Activated naive CD8-positive, alpha-beta T cell treated with anti-CD3 and anti-CD28 coated beads, Interleukin-2, amount 50 U/mL, for 24 hours (primary cell): ENCODE data around the gene DHRS12.
A peak's percentile ranks its signal among the peaks of the same experiment; 100 is the strongest.

ENCODE experiments used
- ATAC-seq: fragments of 150-1000 bp; cut with Tn5 transposase; one replicate; pipeline ENCODE4 v1.10.0; 2021
- DNase-seq: peaks from one replicate; pipeline ENCODE4 v3.0.0; 2021
- H3K27ac Mint-ChIP-seq: one replicate; pipeline ENCODE4 v1.8.0; 2021; ENCODE audit warnings: mild to moderate bottlenecking, mixed read lengths
- H3K27me3 Mint-ChIP-seq: one replicate; pipeline ENCODE4 v1.8.0; 2021; ENCODE audit warnings: mixed read lengths
- H3K36me3 Mint-ChIP-seq: one replicate; pipeline ENCODE4 v1.8.0; 2021; ENCODE audit warnings: low read depth, mixed read lengths
- H3K4me1 Mint-ChIP-seq: one replicate; pipeline ENCODE4 v1.8.0; 2021; ENCODE audit warnings: mixed read lengths
- H3K4me3 Mint-ChIP-seq: one replicate; pipeline ENCODE4 v1.8.0; 2021; ENCODE audit warnings: mild to moderate bottlenecking, moderate library complexity, mixed read lengths
- H3K9me3 Mint-ChIP-seq: one replicate; pipeline ENCODE4 v1.8.0; 2021; ENCODE audit warnings: mixed read lengths

The DHRS12 gene

GRCh38 chr13:51803422-51804294 lies at the start of gene DHRS12:
Gene DHRS12, minus strand, starts transcription at chr13:51804163. Its CDS starts 4,504 bp downstream, at chr13:51799659.
- Mint-ChIP-seq H3K27ac (peak within 1 kb of the TSS; percentile 99), H3K27me3 (no peaks in the 10 kb centered on the region), H3K36me3 (peaks cover 1% of the 10 kb centered on the region), H3K4me3 (peak within 1 kb of the TSS; percentile 91), H3K9me3 (no peaks in the 10 kb centered on the region), H3K4me1 (peaks cover 60% of the 10 kb centered on the region)
- ATAC-seq (peak; percentile 69), DNase-seq (peak; percentile 86)

- DNase-seq (peak; percentile 60), ATAC-seq (peak; percentile 39)
- H3K27me3 Mint-ChIP-seq: peaks cover 10% of the 10 kb centered on the region
- no peak overlapping the region for H3K27ac Mint-ChIP-seq
- H3K4me1 Mint-ChIP-seq: peaks cover 15% of the 10 kb centered on the region
- H3K9me3 Mint-ChIP-seq: no peaks in the 10 kb centered on the region
- H3K4me3 Mint-ChIP-seq: no peak overlapping the region
- no peaks in the 10 kb centered on the region for H3K36me3 Mint-ChIP-seq
These were observed 45.5 kb upstream of the DHRS12 start for GRCh38 chr13:51849145-51850101.

GRCh38 chr13:51848674-51849073 lies 44.7 kb upstream of the DHRS12 start:
- H3K4me3 Mint-ChIP-seq: no peak overlapping the region
- DNase-seq: no peak

GRCh38 chr13:51846756-51847155 lies 42.8 kb upstream of the DHRS12 start:
- ATAC-seq (no peak), DNase-seq (no peak)
- Mint-ChIP-seq H3K4me1 (peaks cover 16% of the 10 kb centered on the region), H3K27ac (no peak overlapping the region), H3K9me3 (no peaks in the 10 kb centered on the region), H3K36me3 (no peaks in the 10 kb centered on the region), H3K27me3 (peaks cover 4% of the 10 kb centered on the region), H3K4me3 (no peak overlapping the region)

More at GRCh38 chr13:51848674-51849073, 44.7 kb upstream of the DHRS12 start:
- no peak overlapping the region for H3K27ac Mint-ChIP-seq
- no peaks in the 10 kb centered on the region for H3K9me3 Mint-ChIP-seq
- H3K27me3 Mint-ChIP-seq: peaks cover 4% of the 10 kb centered on the region
- ATAC-seq: no peak
- no peaks in the 10 kb centered on the region for H3K36me3 Mint-ChIP-seq
- H3K4me1 Mint-ChIP-seq: peaks cover 16% of the 10 kb centered on the region

- Mint-ChIP-seq H3K9me3 (no peaks in the 10 kb centered on the region), H3K36me3 (no peaks in the 10 kb centered on the region), H3K4me3 (no peak overlapping the region), H3K27ac (no peak overlapping the region), H3K4me1 (peaks cover 16% of the 10 kb centered on the region), H3K27me3 (peaks cover 2% of the 10 kb centered on the region)
- no peak for DNase-seq
- ATAC-seq: no peak
These were observed 41.8 kb upstream of the DHRS12 start for GRCh38 chr13:51845574-51846318.

- H3K27me3 Mint-ChIP-seq: peaks cover 2% of the 10 kb centered on the region
- H3K4me3 Mint-ChIP-seq: peak within 1 kb of the TSS; percentile 57
- H3K27ac Mint-ChIP-seq: no peak within 1 kb of the TSS
- DNase-seq: peak; percentile 78
- H3K36me3 Mint-ChIP-seq: no peaks in the 10 kb centered on the region
- no peaks in the 10 kb centered on the region for H3K9me3 Mint-ChIP-seq
- peak; percentile 69 for ATAC-seq
- H3K4me1 Mint-ChIP-seq: peaks cover 16% of the 10 kb centered on the region
These were observed 41.1 kb upstream of the DHRS12 start, which contains the start of gene TMEM272 for GRCh38 chr13:51844862-51845573. Gene TMEM272, minus strand, starts transcription at chr13:51845177. Its CDS starts 6,647 bp downstream, at chr13:51838530.

GRCh38 chr13:51843529-51843928 lies 39.6 kb upstream of the DHRS12 start:
- Mint-ChIP-seq H3K4me1 (peaks cover 17% of the 10 kb centered on the region), H3K36me3 (no peaks in the 10 kb centered on the region), H3K27me3 (peaks cover 2% of the 10 kb centered on the region), H3K9me3 (no peaks in the 10 kb centered on the region), H3K4me3 (no peak overlapping the region), H3K27ac (no peak overlapping the region)
- DNase-seq (no peak), ATAC-seq (no peak)

GRCh38 chr13:51841732-51842131 lies 37.8 kb upstream of the DHRS12 start:
- DNase-seq (no peak), ATAC-seq (no peak)
- Mint-ChIP-seq H3K36me3 (no peaks in the 10 kb centered on the region), H3K4me3 (no peak overlapping the region), H3K27me3 (peaks cover 2% of the 10 kb centered on the region), H3K9me3 (no peaks in the 10 kb centered on the region), H3K4me1 (peaks cover 35% of the 10 kb centered on the region), H3K27ac (no peak overlapping the region)

- DNase-seq: no peak
- Mint-ChIP-seq H3K27ac (no peak overlapping the region), H3K4me1 (peaks cover 37% of the 10 kb centered on the region), H3K27me3 (peaks cover 2% of the 10 kb centered on the region), H3K36me3 (no peaks in the 10 kb centered on the region), H3K9me3 (no peaks in the 10 kb centered on the region), H3K4me3 (no peak overlapping the region)
- ATAC-seq: no peak
These were observed 37.0 kb upstream of the DHRS12 start for GRCh38 chr13:51840917-51841316.

GRCh38 chr13:51839711-51840540 lies 36.0 kb upstream of the DHRS12 start:
- H3K27me3 Mint-ChIP-seq: peaks cover 2% of the 10 kb centered on the region
- H3K9me3 Mint-ChIP-seq: no peaks in the 10 kb centered on the region
- ATAC-seq: no peak
- no peak overlapping the region for H3K27ac Mint-ChIP-seq
- H3K4me1 Mint-ChIP-seq: peaks cover 31% of the 10 kb centered on the region
- DNase-seq: no peak
- no peaks in the 10 kb centered on the region for H3K36me3 Mint-ChIP-seq
- no peak overlapping the region for H3K4me3 Mint-ChIP-seq

GRCh38 chr13:51838240-51838846 lies 34.4 kb upstream of the DHRS12 start:
- ATAC-seq (peak; percentile 96), DNase-seq (peak; percentile 24)
- Mint-ChIP-seq H3K36me3 (no peaks in the 10 kb centered on the region), H3K4me3 (no peak overlapping the region), H3K27ac (peak overlapping the region; percentile 79), H3K9me3 (no peaks in the 10 kb centered on the region), H3K27me3 (no peaks in the 10 kb centered on the region), H3K4me1 (peaks cover 35% of the 10 kb centered on the region)

GRCh38 chr13:51837016-51837415 lies 33.1 kb upstream of the DHRS12 start:
- H3K27me3 Mint-ChIP-seq: no peaks in the 10 kb centered on the region
- H3K27ac Mint-ChIP-seq: no peak overlapping the region
- no peaks in the 10 kb centered on the region for H3K36me3 Mint-ChIP-seq
- no peaks in the 10 kb centered on the region for H3K9me3 Mint-ChIP-seq
- no peak for DNase-seq
- ATAC-seq: no peak
- H3K4me1 Mint-ChIP-seq: peaks cover 45% of the 10 kb centered on the region
- no peak overlapping the region for H3K4me3 Mint-ChIP-seq
